ENCODE results near the gene SPATC1L.

Gene SPATC1L

GRCh38 chr21:46124926-46125845, 59.1 kb downstream of the SPATC1L start:
- no peak for TF ChIP-seq ESRRG (CRISPR knock-in tag; IDR thresholded peaks at IDR 0.05)
- TF ChIP-seq ZNF8 (CRISPR knock-in tag; IDR thresholded peaks at IDR 0.05) = no peak
- TF ChIP-seq ZFP30 (CRISPR knock-in tag; IDR thresholded peaks at IDR 0.05) = no peak
- no peak for TF ChIP-seq ZNF565 (CRISPR knock-in tag; conservative IDR thresholded peaks at IDR 0.05; ENCODE audit: low read depth)
- TF ChIP-seq, protein P1, sequence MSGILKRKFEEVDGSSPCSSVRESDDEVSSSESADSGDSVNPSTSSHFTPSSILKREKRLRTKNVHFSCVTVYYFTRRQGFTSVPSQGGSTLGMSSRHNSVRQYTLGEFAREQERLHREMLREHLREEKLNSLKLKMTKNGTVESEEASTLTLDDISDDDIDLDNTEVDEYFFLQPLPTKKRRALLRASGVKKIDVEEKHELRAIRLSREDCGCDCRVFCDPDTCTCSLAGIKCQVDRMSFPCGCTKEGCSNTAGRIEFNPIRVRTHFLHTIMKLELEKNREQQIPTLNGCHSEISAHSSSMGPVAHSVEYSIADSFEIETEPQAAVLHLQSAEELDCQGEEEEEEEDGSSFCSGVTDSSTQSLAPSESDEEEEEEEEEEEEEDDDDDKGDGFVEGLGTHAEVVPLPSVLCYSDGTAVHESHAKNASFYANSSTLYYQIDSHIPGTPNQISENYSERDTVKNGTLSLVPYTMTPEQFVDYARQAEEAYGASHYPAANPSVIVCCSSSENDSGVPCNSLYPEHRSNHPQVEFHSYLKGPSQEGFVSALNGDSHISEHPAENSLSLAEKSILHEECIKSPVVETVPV (CRISPR knock-in tag; IDR thresholded peaks at IDR 0.05) = no peak
- TF ChIP-seq PPARA (CRISPR knock-in tag; IDR thresholded peaks at IDR 0.05; ENCODE audit: borderline replicate concordance) = no peak
- no peak for TF ChIP-seq POU6F1 (CRISPR knock-in tag; IDR thresholded peaks at IDR 0.05; ENCODE audit: borderline replicate concordance, low read depth)
- no peak for TF ChIP-seq GLIS3 (CRISPR knock-in tag; IDR thresholded peaks at IDR 0.05)
- TF ChIP-seq ISL1 (CRISPR knock-in tag; IDR thresholded peaks at IDR 0.05) = no peak
- TF ChIP-seq TCF4 (CRISPR knock-in tag; IDR thresholded peaks at IDR 0.05; ENCODE audit: borderline replicate concordance) = no peak
- no peak for TF ChIP-seq ARNTL (CRISPR knock-in tag; IDR thresholded peaks at IDR 0.05; ENCODE audit: borderline replicate concordance, low read depth)
- no peak for TF ChIP-seq TSHZ2 (CRISPR knock-in tag; IDR thresholded peaks at IDR 0.05)
- no peak for ATAC-seq

DNA sequence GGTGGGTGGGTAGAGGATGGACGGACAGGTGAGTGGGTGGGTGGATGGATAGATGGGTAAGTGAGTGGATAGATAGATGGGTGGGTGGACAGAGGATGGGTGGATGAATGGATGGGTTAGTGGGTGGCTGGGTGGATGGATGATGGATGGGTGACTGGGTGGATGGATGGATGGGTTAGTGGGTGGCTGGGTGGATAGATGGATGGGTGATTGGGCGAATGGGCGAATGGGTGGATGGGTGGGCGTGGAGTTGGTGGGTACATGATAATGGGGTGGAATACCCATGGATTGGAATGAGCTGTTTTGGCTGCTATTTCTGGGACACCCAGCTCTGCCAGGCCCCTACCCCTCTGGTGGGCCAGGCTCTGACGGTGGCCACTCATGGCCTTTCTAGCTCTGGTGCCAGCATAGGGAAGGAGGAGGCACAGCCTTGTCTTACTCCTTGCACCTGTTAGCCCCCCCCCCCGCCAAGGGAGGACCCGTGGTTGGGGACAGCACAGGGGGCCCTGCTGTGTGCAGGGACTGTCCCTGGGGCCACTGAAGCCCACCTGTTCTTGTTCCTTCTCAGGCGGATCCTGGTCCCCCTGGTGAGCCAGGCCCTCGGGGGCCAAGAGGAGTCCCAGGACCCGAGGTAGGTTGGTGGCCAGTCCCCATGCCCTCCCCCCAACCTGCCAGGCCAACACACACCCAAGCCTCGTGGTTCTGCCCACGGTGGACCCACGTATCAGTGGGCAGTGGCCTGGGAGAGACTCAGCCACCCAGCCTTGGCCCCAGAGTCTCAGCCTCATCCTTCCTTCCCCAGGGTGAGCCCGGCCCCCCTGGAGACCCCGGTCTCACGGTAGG, 60.0 kb downstream of the SPATC1L start:
- TF ChIP-seq GLIS3 (CRISPR knock-in tag; IDR thresholded peaks at IDR 0.05) (no peak), BACH2 (CRISPR knock-in tag; IDR thresholded peaks at IDR 0.05; ENCODE audit: borderline replicate concordance) (no peak), ZNF565 (CRISPR knock-in tag; conservative IDR thresholded peaks at IDR 0.05; ENCODE audit: low read depth) (no peak), ARNTL (CRISPR knock-in tag; IDR thresholded peaks at IDR 0.05; ENCODE audit: borderline replicate concordance, low read depth) (no peak), PPARA (CRISPR knock-in tag; IDR thresholded peaks at IDR 0.05; ENCODE audit: borderline replicate concordance) (no peak)
- TF ChIP-seq, protein P2, sequence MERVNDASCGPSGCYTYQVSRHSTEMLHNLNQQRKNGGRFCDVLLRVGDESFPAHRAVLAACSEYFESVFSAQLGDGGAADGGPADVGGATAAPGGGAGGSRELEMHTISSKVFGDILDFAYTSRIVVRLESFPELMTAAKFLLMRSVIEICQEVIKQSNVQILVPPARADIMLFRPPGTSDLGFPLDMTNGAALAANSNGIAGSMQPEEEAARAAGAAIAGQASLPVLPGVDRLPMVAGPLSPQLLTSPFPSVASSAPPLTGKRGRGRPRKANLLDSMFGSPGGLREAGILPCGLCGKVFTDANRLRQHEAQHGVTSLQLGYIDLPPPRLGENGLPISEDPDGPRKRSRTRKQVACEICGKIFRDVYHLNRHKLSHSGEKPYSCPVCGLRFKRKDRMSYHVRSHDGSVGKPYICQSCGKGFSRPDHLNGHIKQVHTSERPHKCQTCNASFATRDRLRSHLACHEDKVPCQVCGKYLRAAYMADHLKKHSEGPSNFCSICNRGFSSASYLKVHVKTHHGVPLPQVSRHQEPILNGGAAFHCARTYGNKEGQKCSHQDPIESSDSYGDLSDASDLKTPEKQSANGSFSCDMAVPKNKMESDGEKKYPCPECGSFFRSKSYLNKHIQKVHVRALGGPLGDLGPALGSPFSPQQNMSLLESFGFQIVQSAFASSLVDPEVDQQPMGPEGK (CRISPR knock-in tag; IDR thresholded peaks at IDR 0.05; ENCODE audit: borderline replicate concordance) = no peak
- ATAC-seq = no peak

DNA sequence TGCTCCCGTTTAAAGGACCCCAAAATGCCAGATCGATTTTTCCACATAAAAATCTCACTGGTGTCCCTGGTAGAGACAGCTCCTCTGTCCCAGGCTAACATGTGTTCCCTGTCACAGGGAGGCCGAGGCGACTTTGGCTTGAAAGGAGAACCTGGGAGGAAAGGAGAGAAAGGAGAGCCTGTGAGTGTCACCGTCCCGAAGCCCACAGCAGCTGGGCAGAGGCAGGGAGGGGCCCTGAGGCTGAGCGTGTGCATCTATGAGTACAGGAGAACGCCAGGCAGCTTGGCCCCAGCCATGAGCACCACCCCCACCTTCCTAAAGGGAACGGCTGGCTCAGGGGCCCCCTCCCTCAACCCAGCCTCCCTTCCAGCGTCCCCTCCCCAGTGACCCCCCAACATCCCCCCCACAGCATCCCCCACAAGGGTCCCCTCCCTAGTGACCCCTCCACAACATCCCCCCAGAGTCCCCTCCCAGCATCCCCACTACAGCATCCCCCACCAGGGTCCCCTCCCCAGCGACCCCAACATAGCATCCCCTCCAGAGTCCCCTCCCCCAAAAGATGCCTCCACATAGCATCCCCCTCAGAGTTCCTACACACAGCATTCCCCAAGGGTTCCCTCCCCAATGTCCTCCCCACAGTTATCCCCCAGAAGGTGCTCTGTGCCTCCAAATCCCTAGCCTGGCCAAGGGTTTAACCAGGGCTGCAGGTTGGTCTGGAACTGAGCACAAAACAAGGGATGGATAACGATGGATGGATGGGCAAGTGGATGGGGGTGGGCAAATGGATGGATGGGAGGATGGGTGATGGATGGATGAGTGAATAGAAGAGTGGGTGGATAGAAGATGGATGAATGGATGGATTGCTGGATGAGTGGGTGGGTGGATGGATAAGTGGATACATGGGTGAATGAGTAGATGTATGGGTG, 61.2 kb downstream of the SPATC1L start:
- TF ChIP-seq TCF4 (CRISPR knock-in tag; IDR thresholded peaks at IDR 0.05; ENCODE audit: borderline replicate concordance) = no peak
- TF ChIP-seq ZFP3 (CRISPR knock-in tag; IDR thresholded peaks at IDR 0.05) = no peak
- TF ChIP-seq CSDC2 (CRISPR knock-in tag; IDR thresholded peaks at IDR 0.05) = no peak
- no peak for TF ChIP-seq GLIS3 (CRISPR knock-in tag; IDR thresholded peaks at IDR 0.05)
- no peak for TF ChIP-seq ZNF70 (CRISPR knock-in tag; IDR thresholded peaks at IDR 0.05)
- no peak for TF ChIP-seq ISL1 (CRISPR knock-in tag; IDR thresholded peaks at IDR 0.05)
- TF ChIP-seq, protein P1 (CRISPR knock-in tag; IDR thresholded peaks at IDR 0.05) = no peak
- no peak for TF ChIP-seq CREB5 (CRISPR knock-in tag; IDR thresholded peaks at IDR 0.05; ENCODE audit: low read depth)
- no peak for TF ChIP-seq ZC3H10 (CRISPR knock-in tag; IDR thresholded peaks at IDR 0.05)
- no peak for TF ChIP-seq ESRRG (CRISPR knock-in tag; IDR thresholded peaks at IDR 0.05)
- no peak for ATAC-seq
